Heart left ventricle (tissue), 16 donors: Measurements from ENCODE around the gene EVI2A. TPM values are rescaled to one million over a fixed set of nuclear protein-coding genes. Genes with fewer than 3 reads are reported as not detected.
A peak's percentile ranks its signal among the peaks of the same experiment; 100 is the strongest.

Experiments used
- ATAC-seq, 4 donors: fragments of 200-7000 bp; cut with Tn5 transposase; one replicate each; pipeline ENCODE4 v1.9.1; 2020 to 2022; ENCODE audit warnings: moderate library complexity in 4 of 4, mild to moderate bottlenecking in 3 of 4, moderate number of reproducible peaks in 1 of 4
- DNase-seq, 5 donors: peaks; one replicate each; pipeline ENCODE4 v3.0.0-alpha.2; 2020
- H3K27ac ChIP-seq, 12 donors: fragments of 200-600 bp; sonication (generic) in 4 of 12; one replicate each; pipeline versions ENCODE4 v1.5.0 to v1.8.0; 2016 to 2022; ENCODE audit warnings: mild to moderate bottlenecking in 2 of 12
- H3K27me3 ChIP-seq, 9 donors: fragments of 200-600 bp; sonication (generic) in 2 of 9; one replicate each; pipeline versions ENCODE4 v1.5.1 to v1.8.0; 2016 to 2022; ENCODE audit warnings: mild to moderate bottlenecking in 3 of 9
- H3K36me3 ChIP-seq, 9 donors: fragments of 200-600 bp; sonication (generic) in 2 of 9; one replicate each; pipeline versions ENCODE4 v1.5.0 to v1.8.0; 2018 to 2022; ENCODE audit warnings: mild to moderate bottlenecking in 2 of 9
- H3K4me1 ChIP-seq, 12 donors: fragments of 200-600 bp; sonication (generic) in 4 of 12; one replicate each; pipeline versions ENCODE4 v1.5.0 to v1.8.0; 2016 to 2022; ENCODE audit warnings: mild to moderate bottlenecking in 3 of 12
- H3K4me3 ChIP-seq, 12 donors: fragments of 200-600 bp; sonication (generic) in 4 of 12; one replicate each; pipeline versions ENCODE4 v1.5.0 to v1.8.0; 2017 to 2022; ENCODE audit warnings: mild to moderate bottlenecking in 9 of 12, moderate library complexity in 4 of 12
- H3K9me3 ChIP-seq, 12 donors: fragments of 200-600 bp; sonication (generic) in 4 of 12; one replicate each; pipeline versions ENCODE4 v1.5.0 to v1.8.0; 2016 to 2022; ENCODE audit warnings: mild to moderate bottlenecking in 1 of 12
- CTCF ChIP-seq, 12 donors: fragments of 200-600 bp; sonication (generic) in 4 of 12; IDR thresholded peaks; one replicate each; pipeline versions ENCODE4 v1.5.0 to v1.8.0; 2018 to 2022; ENCODE audit warnings: antibody characterized with exemption in 12 of 12, mild to moderate bottlenecking in 5 of 12
- POLR2A ChIP-seq, 2 donors: fragments of 450-650 bp; IDR thresholded peaks; one replicate each; pipeline ENCODE4 v1.6.1; 2017; ENCODE audit warnings: antibody characterized with exemption in 2 of 2, mild to moderate bottlenecking in 2 of 2, moderate library complexity in 2 of 2
- WGBS, 4 donors: extraction: QIAGEN DNeasy Blood & Tissue Kit in 2 of 4; methylation state at CpG; one replicate each; pipeline versions ENCODE4 v1.1.5 to v1.1.7; 2013 to 2018; 5-methylcytosine and 5-hydroxymethylcytosine counted together
- intact Hi-C, 10 donors: fragments of 100-400 bp; cut with DNase I; formaldehyde crosslinking; loops; one replicate each; pipeline versions ENCODE4 v1.11.1 to v1.14.2; 2022
- polyA plus RNA-seq, 2 donors: library from polyadenylated mRNA; stranded (reverse); fragments of 200-250 nt; gene quantifications; one replicate each; pipeline ENCODE4 v1.2.3, GENCODE V29; 2013
- total RNA-seq, 9 donors: library from RNA; depleted of rRNA in 2 of 9; stranded (reverse); fragments of >200 nt in 2 of 9; fragmentation: NEBNext Ultra II Directional in 3 of 9; extraction: Animal tissue kit (Norgen Biotek cat#: 25700) in 3 of 9; gene quantifications; one replicate each; pipeline versions ENCODE4 v1.1.0 to v1.2.4, GENCODE V29; 2016 to 2023
- donor health status: ischemic (EF 13 %, LVEDD 7.1; RV severe dilation, severe dysfunction).
- donor health status: healthy with polysubstance abuse.
- donor health status: DM: no; HTN: yes; CAD: no.
- donor health status: DM: no; HTN: no; CAD: no.
- donor health status: ischemic (EF 25% LVEDD 6.9; RV normal size, moderate dysfunction).
- donor health status: ischemic (EF 25% LVEDD 5.7; RV mildly dilated, moderate dysfunction).
- donor health status: healthy.
- donor health status: DM: yes; HTN: yes; CAD: no.
- donor health status: ischemic (EF 35%, LVEDD 5.7; RV mildly dilated, moderate dysfunction).
- donor health status: nonischemic (EF 11% LVEDD 7.7; RV severe dilation, severe dysfunction).
- donor health status: DM: yes; HTN: yes; CAD: no.
- donor health status: PGD.
- donor health status: ischemic (EF 29% LVEDD 5.4; RV normal size, mild dysfunction).
- donor health status: nonischemic (EF 23%, LVEDD 6.1; RV moderate dilation, normal function).

EVI2A gene
- total and polyA plus RNA-seq, 11 donors = 0.63 to 13.3 (median 1.9) TPM

DNA sequence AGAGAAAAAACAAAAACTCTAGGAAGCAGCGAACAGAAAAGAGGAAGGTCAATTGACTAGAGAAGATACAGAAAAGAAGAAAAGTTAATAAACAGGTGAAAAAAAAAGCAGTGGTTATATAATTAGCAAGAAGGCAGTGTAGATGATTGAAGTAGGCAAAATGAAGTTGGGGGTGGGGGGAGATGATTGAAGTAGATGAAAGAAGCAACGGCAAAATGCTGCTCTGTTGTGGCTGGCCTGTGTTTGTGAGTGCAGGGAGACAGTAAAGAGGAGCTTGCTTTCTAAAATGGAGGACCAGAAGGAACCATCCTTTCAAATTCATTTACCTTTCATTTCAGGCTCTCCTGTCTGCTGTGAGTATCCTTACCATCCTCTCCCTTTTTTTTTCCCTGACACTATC lies 11.2 kb downstream of the EVI2A start:
- TF ChIP-seq POLR2A (IDR thresholded peaks at IDR 0.05) (no peak), CTCF (IDR thresholded peaks at IDR 0.05) (no peak)
- no peak for ATAC-seq

DNA sequence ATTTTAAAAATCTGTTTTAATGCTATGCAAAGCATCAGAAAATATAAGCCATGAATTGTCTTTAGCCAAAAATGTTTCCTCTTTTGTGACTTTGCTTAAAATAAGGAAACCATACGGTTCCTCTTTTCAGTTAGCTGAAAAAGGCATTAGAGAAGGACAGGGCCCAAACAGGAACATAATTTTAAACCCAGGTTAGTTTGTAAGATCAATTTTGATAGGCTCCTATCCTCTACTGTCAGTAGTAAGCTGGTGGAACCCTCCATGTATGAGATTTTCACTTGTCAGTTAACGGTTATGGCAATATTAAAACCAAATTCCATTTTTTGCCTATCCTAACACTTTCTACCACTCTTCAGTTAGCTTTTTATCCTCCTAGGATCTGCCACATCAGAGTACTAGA lies 11.9 kb downstream of the EVI2A start:
- Histone ChIP-seq H3K27me3 (no peaks in the 10 kb centered on the region), H3K4me3 (peak overlapping the region in 2 of 12 donors; percentile 41 to 61), H3K9me3 (no peaks in the 10 kb centered on the region), H3K36me3 (peaks cover 0 to 26% (median 3%) of the 10 kb centered on the region in 9 donors), H3K27ac (peak overlapping the region in 2 of 12 donors; percentile 47 to 88), H3K4me1 (peaks cover 0 to 40% (median 0%) of the 10 kb centered on the region in 12 donors)
- intact Hi-C loops = no loop called here
- TF ChIP-seq CTCF (IDR thresholded peaks at IDR 0.05) = no peak
- no peak for TF ChIP-seq POLR2A (IDR thresholded peaks at IDR 0.05)
- ATAC-seq (peak in 3 of 4 donors; percentile 37 to 45 (median 41)), DNase-seq (no peak)
- 83 to 92% (median 91%) methylated on average over 2 of the region's 2 CpGs for WGBS, 4 donors

More for the DNA sequence above, 11.2 kb downstream of the EVI2A start:
- H3K27ac ChIP-seq = peak overlapping the region in 2 of 12 donors; percentile 47 to 88
- no peaks in the 10 kb centered on the region for H3K9me3 ChIP-seq
- 30 to 76% (median 62%) methylated on average over 2 of the region's 2 CpGs for WGBS, 4 donors
- DNase-seq = no peak
- peaks cover 0 to 19% (median 0%) of the 10 kb centered on the region in 9 donors for H3K36me3 ChIP-seq
- H3K4me1 ChIP-seq = peaks cover 0 to 47% (median 0%) of the 10 kb centered on the region in 12 donors
- no peaks in the 10 kb centered on the region for H3K27me3 ChIP-seq
- intact Hi-C loops = no loop called here
- peak overlapping the region in 3 of 12 donors; percentile 6 to 61 (median 41) for H3K4me3 ChIP-seq

GRCh38 chr17:31308372-31309334 lies 12.8 kb downstream of the EVI2A start:
- DNase-seq (no peak), ATAC-seq (peak in 2 of 4 donors; percentile 39 to 62)
- Histone ChIP-seq H3K4me1 (peaks cover 0 to 35% (median 0%) of the 10 kb centered on the region in 12 donors), H3K27ac (peak overlapping the region in 3 of 12 donors; percentile 7 to 88 (median 47)), H3K36me3 (peaks cover 0 to 34% (median 3%) of the 10 kb centered on the region in 9 donors), H3K4me3 (peak overlapping the region in 2 of 12 donors; percentile 10 to 61), H3K27me3 (no peaks in the 10 kb centered on the region), H3K9me3 (no peaks in the 10 kb centered on the region)
- intact Hi-C loops = no loop called here
- TF ChIP-seq CTCF (IDR thresholded peaks at IDR 0.05) = no peak
- TF ChIP-seq POLR2A (IDR thresholded peaks at IDR 0.05) = no peak
- WGBS, 4 donors = 79 to 88% (median 82%) methylated on average over 5 of the region's 5 CpGs

- Histone ChIP-seq H3K36me3 (peaks cover 0 to 34% (median 3%) of the 10 kb centered on the region in 9 donors), H3K4me3 (peak overlapping the region in 1 of 12 donors; percentile 30), H3K4me1 (peaks cover 0 to 35% (median 0%) of the 10 kb centered on the region in 12 donors), H3K27ac (peak overlapping the region in 1 of 12 donors; percentile 88), H3K27me3 (no peaks in the 10 kb centered on the region), H3K9me3 (no peaks in the 10 kb centered on the region)
- intact Hi-C loops = no loop called here
- TF ChIP-seq POLR2A (IDR thresholded peaks at IDR 0.05) (no peak), CTCF (IDR thresholded peaks at IDR 0.05) (no peak)
- WGBS, 4 donors = 89 to 98% (median 93%) methylated on average over 1 of the region's 1 CpG
- DNase-seq (no peak), ATAC-seq (no peak)
Observed at GRCh38 chr17:31307640-31308039, 13.8 kb downstream of the EVI2A start.
